K562 (cell line): Measurements from ENCODE around the gene CEP89. TPM values are rescaled to one million over a fixed set of nuclear protein-coding genes. Genes with fewer than 3 reads are reported as not detected.

ENCODE experiments used
- ATAC-seq: fragments of 200-7000 bp; cut with Tn5 transposase; 3 replicates; pipeline ENCODE4 v1.9.1; 2020; ENCODE audit warnings: moderate library complexity
- BruUV-seq: library from RNA; stranded (reverse); fragments of 400-500 nt; replicated peaks from 2 replicates; lab custom pipeline; 2021; lab: Mats Ljungman, UMichigan
- CTCF ChIA-PET: fragments of 300-600 bp; formaldehyde crosslinking; extraction: SDS; loops from one replicate; lab custom pipeline; 2021; ENCODE audit warnings: low intra/inter-chr PET ratio; lab: Yijun Ruan, JAX
- POLR2A ChIA-PET: fragments of 300-600, 350-650 bp; sonication (Branson Sonifier 250); formaldehyde crosslinking; extraction: SDS; loops from one replicate; lab custom pipeline; 2021; ENCODE audit warnings: antibody characterized with exemption, inconsistent platforms; lab: Yijun Ruan, JAX
- DNase-seq, 4 experiments: peaks; one replicate each; pipeline versions ENCODE4 v3.0.0 to v3.0.0-alpha.2; 2011 to 2018; ENCODE audit warnings: low spot score in 3 of 4, mixed read lengths in 3 of 4; ENCODE audit errors: extremely low read depth in 1 of 4
- FAIRE-seq: peaks from 2 replicates; lab custom pipeline; 2011; peaks lifted over from hg19 to GRCh38; lab: Jason Lieb, UNC
- H2AFZ ChIP-seq: 2 replicates; pipeline ENCODE4 v1.6.0; 2011; ENCODE audit warnings: low read depth, low read length, control low read depth, inconsistent platforms
- H3K27ac ChIP-seq: fragments of 200-600 bp; 3 replicates; pipeline ENCODE4 v1.8.0; 2011; ENCODE audit warnings: low read depth, mild to moderate bottlenecking, control low read depth, inconsistent platforms, low read length, moderate library complexity, mixed read lengths; ENCODE audit errors: extremely low read depth
- H3K27me3 ChIP-seq, 2 experiments: fragments of 300-600 bp in 1 of 2; 2 replicates in 1 of 2; 3 replicates in 1 of 2; pipeline versions ENCODE4 v1.6.0 to v1.8.0; 2011; ENCODE audit warnings: inconsistent platforms in 2 of 2, low read length in 2 of 2, mild to moderate bottlenecking in 1 of 2, mixed read lengths in 1 of 2, moderate library complexity in 1 of 2; ENCODE audit not compliant: control insufficient read depth in 2 of 2, insufficient read depth in 2 of 2
- H3K36me3 ChIP-seq: fragments of 300-600 bp; 3 replicates; pipeline ENCODE4 v1.8.0; 2011; ENCODE audit warnings: mild to moderate bottlenecking, low read length, inconsistent platforms; ENCODE audit not compliant: control insufficient read depth, insufficient read depth
- H3K4me1 ChIP-seq, 2 experiments: fragments of 200-600 bp in 1 of 2; replicated peaks in 1 of 2; 2 replicates in 1 of 2; 3 replicates in 1 of 2; pipeline versions ENCODE4 v1.5.1 to v1.8.0; 2011; ENCODE audit warnings: inconsistent platforms in 2 of 2, low read length in 2 of 2, mild to moderate bottlenecking in 1 of 2, mixed read lengths in 1 of 2, moderate library complexity in 1 of 2; ENCODE audit not compliant: control insufficient read depth in 2 of 2, insufficient read depth in 2 of 2
- H3K4me2 ChIP-seq: 2 replicates; pipeline ENCODE4 v1.6.1; 2011; ENCODE audit warnings: low read length, control low read depth, inconsistent platforms, mixed read lengths; ENCODE audit not compliant: insufficient read depth
- H3K4me3 ChIP-seq: fragments of 200-600 bp; sonication (generic), shearing (Covaris generic); 2 replicates; pipeline ENCODE4 v1.5.1; 2016; ENCODE audit warnings: control low read depth, inconsistent platforms
- H3K79me2 ChIP-seq: fragments of 200-600 bp; 3 replicates; pipeline ENCODE4 v1.8.0; 2011; ENCODE audit warnings: low read length, inconsistent platforms; ENCODE audit not compliant: control insufficient read depth, insufficient read depth
- H3K9ac ChIP-seq, 2 experiments: 2 replicates each; pipeline versions ENCODE4 v1.6.0 to v1.6.1; 2011; ENCODE audit warnings: low read depth in 2 of 2, low read length in 2 of 2, control low read depth in 1 of 2, inconsistent platforms in 1 of 2, mild to moderate bottlenecking in 1 of 2, mixed read lengths in 1 of 2; ENCODE audit not compliant: insufficient read depth in 1 of 2
- H3K9me1 ChIP-seq: one replicate; pipeline ENCODE4 v1.6.0; 2011; ENCODE audit warnings: inconsistent platforms, mild to moderate bottlenecking, low read length, moderate library complexity; ENCODE audit not compliant: control insufficient read depth, insufficient read depth
- H3K9me3 ChIP-seq: replicated peaks from 2 replicates; pipeline ENCODE4 v1.5.1; 2011; ENCODE audit warnings: low read depth, low read length, inconsistent platforms; ENCODE audit not compliant: control insufficient read depth, insufficient read depth
- H4K20me1 ChIP-seq: replicated peaks from 2 replicates; pipeline ENCODE4 v1.6.1; 2011; ENCODE audit warnings: low read length, inconsistent platforms, mixed read lengths; ENCODE audit not compliant: control insufficient read depth, insufficient read depth
- BRD9 ChIP-seq: fragments of 450-650 bp; IDR thresholded peaks from 2 replicates; pipeline ENCODE4 v1.6.1; 2018; ENCODE audit warnings: low read depth; ENCODE audit not compliant: partially characterized antibody
- HIVEP1 ChIP-seq: fragments of 250-450 bp; sonication (Bioruptor Pico); IDR thresholded peaks from 2 replicates; pipeline ENCODE4 v1.4.0; 2020; ENCODE audit warnings: mild to moderate bottlenecking
- HNRNPL ChIP-seq: fragments of 200-400 bp; formaldehyde crosslinking; IDR thresholded peaks from 2 replicates; pipeline ENCODE4 v1.6.1; 2017; ENCODE audit warnings: low read depth, mild to moderate bottlenecking, low read length
- MCM5 ChIP-seq: fragments of 450-650 bp; IDR thresholded peaks from 2 replicates; pipeline ENCODE4 v1.6.1; 2016; ENCODE audit warnings: low read depth
- NFRKB ChIP-seq: fragments of 450-650 bp; IDR thresholded peaks from 2 replicates; pipeline ENCODE4 v1.6.1; 2016; ENCODE audit warnings: low read depth
- POLR3A ChIP-seq: IDR thresholded peaks from 2 replicates; pipeline ENCODE4 v1.6.1; 2011; ENCODE audit warnings: borderline replicate concordance, mild to moderate bottlenecking, moderate library complexity; ENCODE audit not compliant: insufficient read length, insufficient read depth; ENCODE audit errors: extremely low read depth
- RBM25 ChIP-seq: fragments of 200-400 bp; formaldehyde crosslinking; IDR thresholded peaks from 2 replicates; pipeline ENCODE4 v1.6.1; 2018; ENCODE audit warnings: low read length, low read depth, moderate library complexity; ENCODE audit not compliant: severe bottlenecking
- YBX1 ChIP-seq: fragments of 450-650 bp; IDR thresholded peaks from 2 replicates; pipeline ENCODE4 v1.7.1; 2016; ENCODE audit warnings: mild to moderate bottlenecking
- ZNF311 ChIP-seq: fragments of 250-450 bp; sonication (Bioruptor Pico); IDR thresholded peaks from 2 replicates; pipeline ENCODE4 v1.4.0; 2020; ENCODE audit warnings: mild to moderate bottlenecking, moderate library complexity
- ZNF347 ChIP-seq: fragments of 450-650 bp; formaldehyde crosslinking; IDR thresholded peaks from 2 replicates; pipeline ENCODE4 v1.4.0; 2020; ENCODE audit warnings: low read depth, mild to moderate bottlenecking, moderate library complexity
- ZNF444 ChIP-seq: fragments of 250-450 bp; sonication (Bioruptor Pico); IDR thresholded peaks from 2 replicates; pipeline ENCODE4 v1.4.0; 2020; ENCODE audit warnings: mild to moderate bottlenecking, moderate library complexity
- WGBS: fragments of 100-300 bp; shearing (Covaris generic); methylation state at CpG from one replicate; pipeline ENCODE4 v1.1.6; 2016; ENCODE audit warnings: low coverage, mixed read lengths; ENCODE audit not compliant: insufficient coverage; ENCODE audit errors: missing lambda C conversion rate; 5-methylcytosine and 5-hydroxymethylcytosine counted together
- in situ Hi-C: fragments of 300-500 bp; cut with MboI; formaldehyde crosslinking; loops from 4 replicates; pipeline ENCODE4 v1.15.0; 2018; ENCODE audit warnings: inconsistent platforms, mixed read lengths
- intact Hi-C: fragments of 100-400 bp; cut with micrococcal nuclease; formaldehyde crosslinking; loops from 2 replicates; pipeline ENCODE4 v1.14.2; 2022
- polyA plus RNA-seq, 8 experiments: library from polyadenylated mRNA; depleted of rRNA in 4 of 8; stranded (reverse) in 5 of 8; unstranded in 3 of 8; fragments of >200 nt; fragmentation: Nextera tagmentation in 2 of 8; fragmentation: Illumina TruSeq in 1 of 8; extraction: Ambion mirVana in 2 of 8; extraction: Trizol in 1 of 8; gene quantifications; 2 replicates each; pipeline versions ENCODE4 v1.2.1 to v1.2.3, GENCODE V29; 2011 to 2014; ENCODE audit warnings: inconsistent platforms in 1 of 8, missing spikeins in 1 of 8
- total RNA-seq, 7 experiments: library from RNA; depleted of rRNA in 6 of 7; stranded (reverse); fragments of >200 nt in 6 of 7; fragmentation: Illumina TruSeq in 2 of 7; extraction: Trizol in 2 of 7; gene quantifications; 2 replicates each; pipeline versions ENCODE4 v1.2.1 to v1.2.3, GENCODE V29; 2011 to 2021; ENCODE audit warnings: low replicate concordance in 1 of 7
- TF ChIP-seq, protein P1 (sequence below): conservative IDR thresholded peaks from 2 replicates; pipeline ENCODE4 v1.6.1; 2011; ENCODE audit warnings: low read depth, mild to moderate bottlenecking, low read length; ENCODE audit not compliant: control insufficient read depth
- TF ChIP-seq, protein P2 (sequence below): IDR thresholded peaks from 2 replicates; pipeline ENCODE4 v1.6.1; 2011; ENCODE audit warnings: borderline replicate concordance, low read depth, mild to moderate bottlenecking, moderate library complexity, low read length; ENCODE audit not compliant: insufficient read depth, poor library complexity, severe bottlenecking
- TF ChIP-seq, protein P3 (sequence below): fragments of 250-450 bp; sonication (Bioruptor Pico); IDR thresholded peaks from 2 replicates; pipeline ENCODE4 v1.5.0; 2022; ENCODE audit warnings: mild to moderate bottlenecking

The CEP89 gene
- total and polyA plus RNA-seq, 9 of the 15 experiments (the other 6 are each of a cell fraction or from before 2014, with no cell fraction given) = 5.5 to 15.0 (median 7.2) TPM

DNA sequence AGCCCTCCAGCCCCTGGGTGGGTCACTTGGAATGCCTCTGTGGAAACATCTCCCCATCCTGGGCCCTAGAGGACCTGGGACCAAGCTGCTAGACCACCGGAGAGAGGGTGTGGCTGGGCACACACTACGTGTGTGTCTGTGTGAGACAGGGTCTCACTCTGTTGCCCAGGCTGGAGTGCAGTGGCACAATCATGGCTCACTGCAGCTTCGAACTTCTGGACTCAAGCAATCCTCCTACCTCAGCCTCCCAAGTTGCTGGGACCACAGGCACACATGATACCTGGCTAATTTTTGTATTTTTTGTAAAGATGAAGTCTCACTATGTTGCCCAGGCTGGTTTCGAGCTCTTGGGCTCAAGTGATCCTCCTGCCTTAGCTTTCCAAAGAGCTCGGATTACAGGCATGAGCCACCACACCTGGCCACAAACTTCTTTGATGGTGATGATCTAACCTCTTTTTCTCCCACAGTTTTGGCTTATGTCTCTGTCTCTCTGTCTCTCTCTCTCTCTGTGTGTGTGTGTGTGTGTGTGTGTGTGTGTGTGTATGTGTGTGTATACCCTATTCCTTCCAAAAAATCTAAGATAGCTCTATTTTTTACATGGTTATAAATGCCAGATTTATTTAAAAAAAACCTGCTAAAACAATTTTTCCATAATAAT is 70.1 kb downstream of the CEP89 start:
- CTCF ChIA-PET = no interaction called here
- Histone ChIP-seq H3K9ac (no peak overlapping the region), H3K4me2 (no peak overlapping the region), H3K27ac (no peak overlapping the region), H3K79me2 (no peaks in the 10 kb centered on the region), H3K36me3 (no peaks in the 10 kb centered on the region), H3K4me1 (no peaks in the 10 kb centered on the region), H3K9me1 (no peaks in the 10 kb centered on the region), H3K27me3 (no peaks in the 10 kb centered on the region; a peak in 1 of 5 replicates), H4K20me1 (no peaks in the 10 kb centered on the region), H3K4me3 (no peak overlapping the region), H3K9me3 (no peaks in the 10 kb centered on the region), H2AFZ (no peak overlapping the region)
- POLR2A ChIA-PET = interaction anchor here (0.7 to 1.0 kb wide), 3 partner anchors 24 to 317 kb away, joined by 3 to 4 read pairs (median 3); no protein-coding TSS in a partner anchor
- no peak for TF ChIP-seq ZNF444 (CRISPR knock-in tag)
- TF ChIP-seq, protein P1, sequence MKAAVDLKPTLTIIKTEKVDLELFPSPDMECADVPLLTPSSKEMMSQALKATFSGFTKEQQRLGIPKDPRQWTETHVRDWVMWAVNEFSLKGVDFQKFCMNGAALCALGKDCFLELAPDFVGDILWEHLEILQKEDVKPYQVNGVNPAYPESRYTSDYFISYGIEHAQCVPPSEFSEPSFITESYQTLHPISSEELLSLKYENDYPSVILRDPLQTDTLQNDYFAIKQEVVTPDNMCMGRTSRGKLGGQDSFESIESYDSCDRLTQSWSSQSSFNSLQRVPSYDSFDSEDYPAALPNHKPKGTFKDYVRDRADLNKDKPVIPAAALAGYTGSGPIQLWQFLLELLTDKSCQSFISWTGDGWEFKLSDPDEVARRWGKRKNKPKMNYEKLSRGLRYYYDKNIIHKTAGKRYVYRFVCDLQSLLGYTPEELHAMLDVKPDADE = no peak
- TF ChIP-seq NFRKB = no peak
- TF ChIP-seq, protein P2, sequence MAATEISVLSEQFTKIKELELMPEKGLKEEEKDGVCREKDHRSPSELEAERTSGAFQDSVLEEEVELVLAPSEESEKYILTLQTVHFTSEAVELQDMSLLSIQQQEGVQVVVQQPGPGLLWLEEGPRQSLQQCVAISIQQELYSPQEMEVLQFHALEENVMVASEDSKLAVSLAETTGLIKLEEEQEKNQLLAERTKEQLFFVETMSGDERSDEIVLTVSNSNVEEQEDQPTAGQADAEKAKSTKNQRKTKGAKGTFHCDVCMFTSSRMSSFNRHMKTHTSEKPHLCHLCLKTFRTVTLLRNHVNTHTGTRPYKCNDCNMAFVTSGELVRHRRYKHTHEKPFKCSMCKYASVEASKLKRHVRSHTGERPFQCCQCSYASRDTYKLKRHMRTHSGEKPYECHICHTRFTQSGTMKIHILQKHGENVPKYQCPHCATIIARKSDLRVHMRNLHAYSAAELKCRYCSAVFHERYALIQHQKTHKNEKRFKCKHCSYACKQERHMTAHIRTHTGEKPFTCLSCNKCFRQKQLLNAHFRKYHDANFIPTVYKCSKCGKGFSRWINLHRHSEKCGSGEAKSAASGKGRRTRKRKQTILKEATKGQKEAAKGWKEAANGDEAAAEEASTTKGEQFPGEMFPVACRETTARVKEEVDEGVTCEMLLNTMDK = no peak
- no peak for TF ChIP-seq HNRNPL
- no peak for TF ChIP-seq BRD9
- no peak for TF ChIP-seq ZNF311
- no peak for TF ChIP-seq HIVEP1 (CRISPR knock-in tag)
- TF ChIP-seq POLR3A = no peak
- TF ChIP-seq, protein P3, sequence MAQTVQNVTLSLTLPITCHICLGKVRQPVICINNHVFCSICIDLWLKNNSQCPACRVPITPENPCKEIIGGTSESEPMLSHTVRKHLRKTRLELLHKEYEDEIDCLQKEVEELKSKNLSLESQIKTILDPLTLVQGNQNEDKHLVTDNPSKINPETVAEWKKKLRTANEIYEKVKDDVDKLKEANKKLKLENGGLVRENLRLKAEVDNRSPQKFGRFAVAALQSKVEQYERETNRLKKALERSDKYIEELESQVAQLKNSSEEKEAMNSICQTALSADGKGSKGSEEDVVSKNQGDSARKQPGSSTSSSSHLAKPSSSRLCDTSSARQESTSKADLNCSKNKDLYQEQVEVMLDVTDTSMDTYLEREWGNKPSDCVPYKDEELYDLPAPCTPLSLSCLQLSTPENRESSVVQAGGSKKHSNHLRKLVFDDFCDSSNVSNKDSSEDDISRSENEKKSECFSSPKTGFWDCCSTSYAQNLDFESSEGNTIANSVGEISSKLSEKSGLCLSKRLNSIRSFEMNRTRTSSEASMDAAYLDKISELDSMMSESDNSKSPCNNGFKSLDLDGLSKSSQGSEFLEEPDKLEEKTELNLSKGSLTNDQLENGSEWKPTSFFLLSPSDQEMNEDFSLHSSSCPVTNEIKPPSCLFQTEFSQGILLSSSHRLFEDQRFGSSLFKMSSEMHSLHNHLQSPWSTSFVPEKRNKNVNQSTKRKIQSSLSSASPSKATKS = no peak
- no peak for TF ChIP-seq YBX1
- TF ChIP-seq RBM25 = no peak
- TF ChIP-seq ZNF347 (CRISPR knock-in tag) = no peak
- TF ChIP-seq MCM5 = no peak
- FAIRE-seq (no peak), DNase-seq (no peak), ATAC-seq (no peak)
- intact Hi-C loops (no loop called here), in situ Hi-C loops (no loop called here)
- BruUV-seq = no TSS peak
- WGBS = 7% methylated on average over 4 of the region's 5 CpGs
